DMS114 treated with DMSO at 0.1 percent for 48 hours (cell line): ENCODE data around the gene TACC2.
"Not testable (repeated sequence)": the region's sequence is repeated elsewhere in the genome, so short reads cannot be mapped to it uniquely, and the experiment has no call there.

ENCODE experiments used
- DNase-seq: peaks from one replicate; lab custom pipeline; 2025; ENCODE audit not compliant: unreplicated experiment; lab: John Stamatoyannopoulos, UW

The TACC2 gene

DNA sequence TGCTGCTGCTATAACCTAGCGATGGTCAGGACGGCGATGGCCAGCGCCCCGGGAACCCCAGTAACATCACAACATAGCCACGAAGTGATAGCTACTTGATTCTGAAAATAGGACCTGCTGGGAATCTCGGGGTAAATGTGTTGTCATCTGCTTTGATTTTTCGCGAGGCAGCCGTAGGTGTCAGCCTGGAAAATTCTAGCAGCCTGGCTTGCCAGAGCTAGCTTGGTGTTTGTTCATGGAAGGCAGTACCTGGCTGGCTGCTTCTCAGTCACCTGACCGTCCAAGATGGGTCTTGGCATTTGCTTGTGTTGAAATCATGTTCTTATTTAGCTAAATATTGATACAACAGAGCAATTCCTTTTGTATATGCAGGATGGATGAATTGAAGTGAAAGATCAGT, 199.7 kb downstream of the TACC2 start:
- no peak for DNase-seq

DNA sequence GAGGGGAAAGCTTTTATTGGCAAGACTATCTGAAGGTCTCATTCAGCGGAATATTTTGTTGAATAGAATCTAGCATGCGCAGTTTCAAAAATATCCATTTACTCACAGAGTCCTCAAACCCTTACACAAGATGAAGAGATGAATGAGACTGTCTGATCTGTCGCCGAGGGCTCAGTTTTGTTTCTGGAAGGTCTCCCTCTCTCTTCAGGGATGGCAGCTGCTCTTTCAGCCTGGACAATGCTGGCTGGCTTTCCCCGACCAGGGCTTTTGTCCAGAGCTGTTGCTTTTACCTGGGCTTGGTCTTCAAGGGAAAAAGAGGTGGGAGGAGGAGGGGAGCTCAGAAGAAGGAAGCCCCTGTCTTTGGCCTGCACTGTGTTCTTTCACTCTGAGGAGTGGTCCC, 200.2 kb downstream of the TACC2 start:
- DNase-seq: no peak

DNA sequence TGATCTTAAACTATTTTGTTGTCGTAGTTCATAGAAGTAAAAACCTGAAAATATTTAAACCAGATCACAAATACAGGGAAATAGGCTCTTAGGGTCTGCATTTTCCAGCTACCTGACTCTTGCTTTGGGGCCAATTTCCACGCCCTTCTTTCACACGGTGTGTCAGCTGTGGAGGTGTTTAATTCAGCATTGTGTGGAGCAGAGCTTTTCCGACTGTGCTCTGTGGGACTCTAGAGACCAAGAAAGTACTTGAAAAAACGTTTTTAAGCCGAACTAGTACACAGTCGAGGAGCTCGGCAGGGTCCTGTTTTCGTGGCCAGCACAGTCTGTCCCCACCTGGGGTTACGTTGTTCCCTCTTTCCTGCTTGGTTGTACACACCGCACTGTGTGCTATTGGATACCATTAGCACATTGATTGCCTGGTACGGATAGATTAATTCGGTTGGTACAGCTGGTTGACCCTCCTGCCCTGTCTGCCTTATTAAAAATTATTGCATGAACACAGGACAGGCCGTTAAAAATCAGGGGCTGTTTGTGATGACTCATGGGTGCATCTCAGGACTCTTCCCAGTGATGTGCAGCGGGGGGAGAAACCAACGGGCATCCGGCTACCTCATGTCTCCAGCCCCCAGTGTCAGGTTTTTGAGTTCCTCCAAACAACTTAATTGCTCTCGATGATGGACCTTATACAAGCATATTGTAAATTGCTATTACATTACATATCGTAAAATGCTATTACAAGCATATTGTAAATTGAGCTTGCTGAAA, 201.4 kb downstream of the TACC2 start:
- DNase-seq: no peak

DNA sequence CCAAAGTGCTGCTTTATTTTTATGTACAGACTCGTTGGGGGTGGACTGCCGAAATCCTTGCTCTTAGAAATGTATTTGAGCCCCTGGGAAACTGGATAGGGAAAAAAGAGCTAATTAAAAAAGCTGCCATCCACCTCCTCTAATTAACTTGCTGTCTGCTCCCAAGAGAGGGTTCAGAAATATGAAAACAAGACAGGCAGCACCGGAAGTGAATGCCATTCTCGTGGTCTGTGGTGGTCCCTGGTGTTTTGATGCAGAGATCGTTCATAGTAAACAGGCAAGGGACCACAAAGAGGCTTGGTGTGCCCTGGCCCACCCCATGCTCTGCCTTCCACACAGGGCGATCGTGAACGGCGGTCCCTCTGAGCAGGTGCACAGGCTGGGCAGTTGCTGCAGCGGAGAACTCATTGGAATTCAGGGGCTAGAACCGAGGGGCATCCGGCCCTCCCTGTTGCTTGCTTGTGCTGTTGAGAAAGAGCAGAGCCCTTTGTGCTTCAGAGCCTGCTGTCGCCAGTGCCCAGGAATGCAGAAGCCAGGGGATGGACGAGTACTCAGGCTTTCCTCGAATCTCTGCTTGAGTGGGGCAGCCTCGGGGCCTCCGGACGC, 203.1 kb downstream of the TACC2 start:
- DNase-seq: no peak

DNA sequence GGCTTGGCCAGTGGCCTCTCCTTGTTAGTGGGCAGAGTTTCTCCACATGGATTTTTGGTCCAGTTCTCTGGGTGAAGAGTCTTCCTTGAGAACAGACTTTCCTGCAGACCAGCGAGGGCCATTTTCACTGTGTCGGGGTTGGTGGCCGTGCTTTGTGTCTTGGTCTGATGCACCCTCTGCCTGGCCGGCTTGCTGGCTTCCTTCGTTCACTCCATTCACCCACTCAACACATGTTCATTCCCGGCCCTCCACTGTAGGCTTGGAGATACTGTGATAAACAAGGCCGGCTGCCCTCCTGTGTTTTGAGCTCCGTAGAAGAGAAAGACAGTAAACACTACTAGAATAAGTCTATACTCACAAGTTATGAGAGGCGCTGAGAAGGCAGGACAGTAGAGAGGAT, 205.3 kb downstream of the TACC2 start:
- DNase-seq: no peak

DNA sequence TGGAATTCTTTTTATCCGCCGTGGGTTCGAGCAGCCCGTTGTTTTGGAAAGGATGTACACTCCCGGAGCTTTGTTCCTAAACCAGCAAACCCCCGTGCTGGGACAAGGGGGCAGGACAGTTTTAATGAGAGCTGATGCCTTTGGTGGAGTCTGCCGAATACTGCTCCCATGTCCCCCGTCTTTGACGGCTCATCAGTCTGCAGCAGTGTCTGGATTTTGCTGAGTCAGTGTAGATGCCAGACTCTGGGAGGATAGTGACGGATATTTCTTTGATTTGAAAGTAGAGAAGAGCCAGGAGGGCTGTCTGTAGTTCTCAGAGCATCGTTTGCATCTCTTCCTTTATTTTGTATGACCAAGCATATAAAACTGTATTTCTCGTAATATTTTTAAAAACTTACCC, 207.3 kb downstream of the TACC2 start:
- DNase-seq: no peak

DNA sequence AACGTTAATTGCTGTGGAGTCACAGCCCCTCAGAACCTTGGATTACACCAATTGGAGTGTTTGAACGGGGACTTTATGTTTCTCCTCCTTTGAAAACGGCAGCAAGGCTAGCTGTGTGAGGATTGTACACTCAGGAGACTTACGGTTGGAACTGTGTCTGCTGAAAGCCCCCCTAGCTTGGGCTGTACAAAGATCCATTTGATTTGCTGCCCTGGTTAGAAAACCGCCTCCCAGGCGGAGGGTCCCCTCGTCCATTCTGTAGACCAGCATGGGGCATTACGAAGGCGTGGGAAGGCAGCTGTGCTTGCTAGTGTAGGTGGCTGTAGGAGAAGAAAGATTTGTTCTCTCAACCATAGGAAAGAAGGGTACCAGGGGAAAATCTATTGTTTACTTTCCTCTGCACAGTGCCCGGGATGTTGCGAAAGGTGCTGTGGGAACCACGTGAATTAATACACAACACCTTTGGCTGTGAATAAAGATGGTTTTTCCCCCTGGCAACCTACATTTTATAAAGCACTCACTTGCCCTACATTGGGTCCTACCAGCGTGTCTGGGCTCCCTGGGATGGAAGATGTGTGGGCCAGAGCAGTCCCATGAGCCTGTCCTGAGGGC, 208.8 kb downstream of the TACC2 start:
- DNase-seq: no peak

DNA sequence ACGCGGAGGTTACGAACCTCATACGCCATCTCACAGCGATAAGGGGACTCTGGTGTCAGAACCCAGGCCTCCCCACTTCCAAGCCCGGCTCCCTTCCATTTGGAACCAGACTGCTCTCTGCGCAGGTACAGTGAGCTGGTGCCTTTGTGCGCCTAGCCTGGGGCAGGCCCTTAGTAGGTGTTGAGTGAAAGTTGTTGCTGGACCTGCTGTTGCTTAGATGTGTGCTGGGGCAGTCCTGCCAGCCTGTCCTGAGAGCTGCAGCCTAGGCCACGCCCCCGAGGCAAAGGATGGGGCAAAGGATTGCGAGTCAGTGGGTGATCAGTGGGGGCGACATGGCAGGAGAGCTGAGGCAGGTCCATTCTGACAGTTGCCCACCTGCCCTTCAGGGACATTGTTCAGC, 209.7 kb downstream of the TACC2 start:
- DNase-seq: no peak

DNA sequence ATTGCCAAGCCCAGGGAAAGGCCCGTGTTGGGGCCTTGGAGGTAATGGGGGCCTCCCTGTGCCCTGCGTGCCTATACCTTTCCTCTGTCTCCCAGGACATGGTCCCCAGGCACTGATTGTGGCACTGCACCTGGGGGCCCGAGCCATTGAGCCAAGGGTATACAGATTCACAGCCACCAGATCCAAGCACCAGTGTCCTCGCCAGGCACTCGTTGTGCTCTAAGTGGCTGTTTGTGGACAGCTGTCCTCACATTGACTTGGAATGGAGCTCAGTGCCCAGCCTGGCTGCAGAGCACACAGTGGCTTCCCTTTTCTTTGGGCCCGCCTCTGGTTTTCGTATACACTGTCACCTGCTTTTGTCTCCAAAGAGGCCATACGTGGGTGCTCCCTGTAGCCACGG, 210.1 kb downstream of the TACC2 start:
- no peak for DNase-seq

DNA sequence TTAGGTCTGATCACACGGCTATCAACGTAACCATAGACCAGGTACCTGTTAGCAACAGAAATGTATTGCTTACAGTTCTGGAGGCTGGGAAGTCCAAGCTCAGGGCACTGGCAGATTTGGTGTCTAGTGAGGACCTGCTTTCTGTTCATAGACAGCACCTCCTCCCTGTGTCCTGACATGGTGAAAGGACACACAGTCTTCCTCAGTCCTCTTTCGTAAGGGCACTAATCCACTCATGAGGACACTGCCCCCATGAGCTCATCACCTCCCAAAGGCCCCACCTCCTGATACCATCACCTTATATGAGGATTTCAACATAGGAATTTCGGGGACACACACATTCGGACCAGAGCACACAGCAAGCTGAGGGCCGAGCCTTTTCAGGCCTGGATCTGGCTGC, 210.7 kb downstream of the TACC2 start:
- DNase-seq: no peak

DNA sequence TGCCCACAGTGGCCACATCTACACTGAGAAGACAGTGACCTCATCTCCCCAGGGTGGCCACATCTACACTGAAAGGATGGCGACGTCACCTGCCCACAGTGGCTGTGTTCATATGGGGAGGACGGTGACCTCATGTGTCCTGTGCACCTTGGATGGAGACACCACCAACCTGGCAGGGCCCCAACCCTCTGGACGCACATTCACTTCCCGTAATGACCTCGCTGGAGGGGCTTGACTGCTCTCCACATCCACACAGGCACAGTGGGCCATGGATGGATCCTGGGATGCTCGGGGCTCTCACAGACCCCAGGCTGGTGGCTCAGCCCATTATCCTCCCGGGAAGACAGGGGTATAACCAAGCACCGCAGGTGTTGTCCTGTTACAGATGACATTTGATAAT, 212.4 kb downstream of the TACC2 start:
- DNase-seq: no peak

DNA sequence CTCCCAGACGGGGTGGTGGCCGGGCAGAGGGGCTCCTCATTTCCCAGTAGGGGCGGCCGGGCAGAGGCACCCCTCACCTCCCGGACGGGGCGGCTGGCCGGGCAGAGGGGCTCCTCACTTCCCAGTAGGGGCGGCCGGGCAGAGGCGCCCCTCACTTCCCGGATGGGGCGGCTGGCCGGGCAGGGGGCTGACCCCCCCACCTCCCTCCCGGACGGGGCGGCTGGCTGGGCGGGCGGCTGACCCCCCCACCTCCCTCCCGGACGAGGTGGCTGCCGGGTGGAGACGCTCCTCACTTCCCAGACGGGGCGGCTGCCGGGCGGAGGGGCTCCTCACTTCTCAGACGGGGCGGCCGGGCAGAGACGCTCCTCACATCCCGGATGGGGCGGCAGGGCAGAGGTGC, 214.2 kb downstream of the TACC2 start:
- DNase-seq: not testable (repeated sequence)

DNA sequence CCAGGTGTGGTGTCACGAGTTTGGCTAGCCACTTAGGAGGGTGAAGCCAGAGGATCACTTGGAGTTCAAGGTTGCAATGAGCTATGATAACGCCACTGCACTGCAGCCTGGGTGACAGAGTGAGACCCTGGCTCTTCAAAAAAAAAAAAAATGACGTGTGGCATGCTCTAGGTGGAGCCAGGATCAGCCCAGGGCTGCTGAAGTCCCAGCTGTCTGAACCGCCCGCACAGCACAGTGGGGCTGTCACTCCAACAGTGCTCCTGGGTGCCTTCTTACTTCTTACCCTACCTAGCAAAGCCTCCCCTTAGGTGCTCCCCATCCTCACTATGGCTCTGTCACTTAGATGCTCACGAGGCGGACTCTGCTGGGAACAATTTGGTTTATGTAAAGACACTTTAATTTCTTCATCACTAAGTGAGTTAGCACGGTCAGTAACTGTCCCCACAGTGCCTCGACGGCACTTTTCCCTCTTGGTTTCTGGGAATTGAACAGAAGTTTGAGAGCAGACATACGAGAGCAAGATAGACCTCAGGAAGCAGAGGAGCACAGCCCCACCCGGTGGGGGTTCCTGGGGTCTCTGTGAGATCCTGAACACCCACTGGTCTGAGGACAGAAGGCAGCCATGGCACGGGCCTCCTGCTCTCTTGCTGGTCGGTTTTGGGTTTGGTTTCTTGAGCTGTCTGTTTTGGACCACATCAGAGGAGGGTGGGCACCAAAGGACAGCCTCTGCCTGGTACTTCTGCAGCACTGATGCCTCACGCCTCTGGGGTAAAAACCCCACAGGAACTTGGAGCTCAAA, 215.9 kb downstream of the TACC2 start:
- DNase-seq: no peak

DNA sequence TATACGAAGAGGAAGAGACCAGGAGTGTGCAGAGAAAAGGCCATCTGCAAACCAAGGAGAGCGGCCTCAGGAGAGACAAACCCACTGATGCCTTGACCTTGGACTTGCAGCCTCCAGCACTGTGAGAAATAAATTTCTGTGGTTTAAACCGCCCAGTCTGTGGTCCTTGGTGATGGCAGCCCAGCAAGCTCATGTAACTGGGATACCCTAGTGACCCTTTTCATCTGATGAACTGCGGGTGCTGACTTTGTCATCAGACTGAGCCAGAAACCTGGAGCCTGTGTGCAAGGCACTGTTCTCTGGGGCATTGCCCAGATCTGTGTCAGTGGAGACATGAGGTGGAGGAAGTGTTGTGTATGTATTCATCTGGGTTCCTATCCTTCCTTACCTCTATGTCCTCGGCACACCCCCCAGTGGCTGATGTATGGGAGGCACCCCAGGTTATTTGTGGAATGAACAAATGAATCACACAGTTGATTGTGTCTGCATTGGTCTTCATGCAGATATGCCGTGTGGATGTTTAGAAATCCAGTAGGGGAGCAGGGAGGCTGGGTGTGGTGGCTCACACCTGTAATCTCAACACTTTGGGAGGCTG, 217.6 kb downstream of the TACC2 start:
- DNase-seq: no peak

DNA sequence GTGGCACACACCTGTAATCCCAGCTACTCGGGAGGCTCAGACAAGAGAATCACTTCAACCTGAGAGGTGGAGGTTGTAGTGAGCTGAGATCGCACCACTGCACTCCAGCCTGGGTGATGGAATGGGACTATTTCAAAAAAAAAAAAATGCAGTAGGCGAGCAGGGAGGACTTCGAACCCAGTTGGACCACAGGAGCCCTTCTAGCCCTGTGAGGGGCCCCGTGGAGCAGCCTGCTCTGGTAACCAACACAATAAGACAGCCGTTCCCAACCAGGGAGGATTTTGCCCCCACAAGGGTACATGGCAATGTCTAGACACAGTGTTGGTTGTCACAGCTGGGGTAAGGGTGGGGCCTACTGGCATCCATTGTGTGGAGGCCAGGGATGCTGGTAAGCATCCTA, 218.2 kb downstream of the TACC2 start:
- no peak for DNase-seq

DNA sequence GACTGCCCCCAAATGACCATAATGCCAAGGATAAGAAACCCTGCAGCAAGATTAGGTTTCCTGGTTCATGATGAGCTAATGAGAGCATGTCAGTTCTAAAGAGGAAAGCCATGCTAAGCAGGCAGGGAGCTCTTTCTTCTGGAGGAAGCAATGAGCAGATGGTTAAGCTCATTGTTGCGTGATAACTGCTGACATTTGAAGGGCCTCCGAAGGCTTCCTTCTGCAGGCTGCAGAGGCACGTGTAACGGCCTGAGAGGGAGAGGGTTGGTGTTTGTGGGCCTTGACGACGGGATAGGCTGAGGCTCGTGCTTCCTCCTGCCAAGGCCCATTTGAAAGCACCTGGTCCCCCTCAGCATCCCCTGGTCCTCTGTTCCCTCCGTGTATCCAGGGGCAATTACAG, 218.6 kb downstream of the TACC2 start:
- no peak for DNase-seq

DNA sequence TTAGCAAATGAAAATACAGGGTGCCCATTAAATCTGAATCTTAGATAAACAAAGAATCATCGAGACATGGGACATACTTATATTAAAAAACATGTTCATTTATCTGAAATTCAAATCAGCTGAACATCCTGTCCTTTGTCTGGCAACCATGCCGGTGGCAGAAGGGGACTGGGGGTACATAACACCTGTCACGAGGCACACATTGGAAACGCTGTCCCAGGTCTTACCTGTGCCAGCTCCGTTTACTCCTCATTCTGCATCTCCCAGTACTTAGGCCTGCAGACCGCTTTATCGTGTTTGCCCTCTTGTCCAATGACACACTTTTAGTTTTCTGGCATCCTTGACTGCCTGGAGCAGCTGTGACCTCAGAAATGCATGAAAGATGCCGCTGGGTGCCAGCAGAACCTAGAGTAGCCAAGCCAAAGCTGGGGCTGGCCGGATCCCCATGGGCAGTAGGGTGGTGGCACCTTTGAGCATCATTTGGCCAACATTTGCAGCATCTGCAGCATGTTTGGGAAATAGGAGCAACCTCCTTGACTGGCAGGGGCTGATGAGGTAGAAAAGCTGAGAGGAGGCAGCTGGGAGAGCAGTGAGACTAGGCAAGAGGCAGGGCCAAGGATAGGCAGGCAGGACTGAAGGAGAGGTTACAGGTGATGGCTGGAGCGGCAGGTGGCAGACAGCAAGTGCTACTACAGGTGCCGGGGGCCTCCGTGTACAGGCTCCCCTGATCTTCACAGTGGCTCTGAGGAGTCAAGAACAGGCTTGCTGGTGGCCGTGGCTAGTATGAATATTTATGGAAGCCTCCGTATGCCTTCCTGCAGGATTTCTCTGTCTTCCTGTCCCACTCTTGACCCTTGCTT, 219.8 kb downstream of the TACC2 start:
- no peak for DNase-seq

DNA sequence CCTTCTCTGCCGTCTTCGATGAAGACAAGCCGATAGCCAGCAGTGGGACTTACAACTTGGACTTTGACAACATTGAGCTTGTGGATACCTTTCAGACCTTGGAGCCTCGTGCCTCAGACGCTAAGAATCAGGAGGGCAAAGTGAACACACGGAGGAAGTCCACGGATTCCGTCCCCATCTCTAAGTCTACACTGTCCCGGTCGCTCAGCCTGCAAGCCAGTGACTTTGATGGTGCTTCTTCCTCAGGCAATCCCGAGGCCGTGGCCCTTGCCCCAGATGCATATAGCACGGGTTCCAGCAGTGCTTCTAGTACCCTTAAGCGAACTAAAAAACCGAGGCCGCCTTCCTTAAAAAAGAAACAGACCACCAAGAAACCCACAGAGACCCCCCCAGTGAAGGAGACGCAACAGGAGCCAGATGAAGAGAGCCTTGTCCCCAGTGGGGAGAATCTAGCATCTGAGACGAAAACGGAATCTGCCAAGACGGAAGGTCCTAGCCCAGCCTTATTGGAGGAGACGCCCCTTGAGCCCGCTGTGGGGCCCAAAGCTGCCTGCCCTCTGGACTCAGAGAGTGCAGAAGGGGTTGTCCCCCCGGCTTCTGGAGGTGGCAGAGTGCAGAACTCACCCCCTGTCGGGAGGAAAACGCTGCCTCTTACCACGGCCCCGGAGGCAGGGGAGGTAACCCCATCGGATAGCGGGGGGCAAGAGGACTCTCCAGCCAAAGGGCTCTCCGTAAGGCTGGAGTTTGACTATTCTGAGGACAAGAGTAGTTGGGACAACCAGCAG, 221.7 kb downstream of the TACC2 start:
- no peak for DNase-seq

DNA sequence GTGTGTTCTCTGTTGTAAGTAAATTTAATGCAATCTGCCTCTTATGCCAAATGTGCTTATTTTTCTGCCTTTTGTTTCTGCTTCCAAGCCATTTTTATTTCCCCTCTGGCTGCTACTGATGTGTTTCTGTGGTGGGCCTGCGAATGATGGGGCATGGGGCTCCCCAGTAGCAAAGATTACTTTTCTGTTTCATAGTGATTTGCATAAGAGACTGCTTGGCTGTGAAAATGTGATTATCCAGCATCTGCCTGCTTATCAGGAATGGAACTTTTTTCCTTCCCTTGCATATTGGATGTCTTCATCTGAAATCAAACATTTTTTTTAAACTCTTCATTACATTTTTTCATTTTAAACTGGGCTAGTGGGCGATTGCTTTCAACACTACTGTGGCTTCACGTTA, 224.4 kb downstream of the TACC2 start:
- DNase-seq: no peak

DNA sequence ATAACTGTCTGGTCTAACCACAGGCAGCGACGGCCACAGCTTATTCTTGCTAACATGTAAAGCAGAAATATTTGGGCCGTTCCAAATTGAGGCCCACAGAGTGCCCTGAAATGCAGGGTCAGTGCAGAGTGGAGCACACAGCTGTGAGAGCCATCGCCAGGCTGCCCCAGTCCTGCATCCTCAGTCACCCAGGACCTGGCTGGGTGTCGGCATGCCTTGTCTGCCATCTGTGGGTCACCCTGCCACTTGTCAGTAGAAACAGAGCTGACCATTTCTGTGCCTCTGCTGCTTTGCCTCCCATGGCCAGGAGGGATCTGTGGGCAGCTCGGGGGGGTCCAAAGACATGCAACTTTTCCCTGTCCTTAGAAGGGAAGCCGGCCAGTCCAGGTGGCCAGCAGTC, 224.8 kb downstream of the TACC2 start:
- no peak for DNase-seq
